ENCODE measurements around the gene ZNF100. TPM values are rescaled to one million over a fixed set of nuclear protein-coding genes. Genes with fewer than 3 reads are reported as not detected.

ZNF100 gene
- total RNA-seq, 1 experiment from 2014 or later = 30.7 TPM

GRCh38 chr19:21693399-21693798 is 74.0 kb downstream of the ZNF100 start:
- H3K23ac ChIP-seq (ENCODE audit: insufficient read length, low read depth, low read length) = no peak overlapping the region
- no peaks in the 10 kb centered on the region for H4K20me1 ChIP-seq (ENCODE audit: control insufficient read depth, insufficient read depth, insufficient read length)
- H3K36me3 Mint-ChIP-seq (ENCODE audit: insufficient read depth in 1 of 3, low read depth in 3 of 3) = peaks cover 0 to 19% (median 3%) of the 10 kb centered on the region in 3 experiments; a peak in 4 of 7 replicates
- H3K4me1 ChIP-seq (ENCODE audit: insufficient read depth, low read length) = no peaks in the 10 kb centered on the region
- H3K27me3 Mint-ChIP-seq (ENCODE audit: low read depth) = peaks cover 2% of the 10 kb centered on the region
- no peak overlapping the region for H3K4me3 Mint-ChIP-seq
- no peak overlapping the region for H2BK12ac ChIP-seq (ENCODE audit: insufficient read length, low read depth, low read length)
- H2AFZ ChIP-seq (ENCODE audit: low read length) = no peak overlapping the region
- TF ChIP-seq, protein P1, sequence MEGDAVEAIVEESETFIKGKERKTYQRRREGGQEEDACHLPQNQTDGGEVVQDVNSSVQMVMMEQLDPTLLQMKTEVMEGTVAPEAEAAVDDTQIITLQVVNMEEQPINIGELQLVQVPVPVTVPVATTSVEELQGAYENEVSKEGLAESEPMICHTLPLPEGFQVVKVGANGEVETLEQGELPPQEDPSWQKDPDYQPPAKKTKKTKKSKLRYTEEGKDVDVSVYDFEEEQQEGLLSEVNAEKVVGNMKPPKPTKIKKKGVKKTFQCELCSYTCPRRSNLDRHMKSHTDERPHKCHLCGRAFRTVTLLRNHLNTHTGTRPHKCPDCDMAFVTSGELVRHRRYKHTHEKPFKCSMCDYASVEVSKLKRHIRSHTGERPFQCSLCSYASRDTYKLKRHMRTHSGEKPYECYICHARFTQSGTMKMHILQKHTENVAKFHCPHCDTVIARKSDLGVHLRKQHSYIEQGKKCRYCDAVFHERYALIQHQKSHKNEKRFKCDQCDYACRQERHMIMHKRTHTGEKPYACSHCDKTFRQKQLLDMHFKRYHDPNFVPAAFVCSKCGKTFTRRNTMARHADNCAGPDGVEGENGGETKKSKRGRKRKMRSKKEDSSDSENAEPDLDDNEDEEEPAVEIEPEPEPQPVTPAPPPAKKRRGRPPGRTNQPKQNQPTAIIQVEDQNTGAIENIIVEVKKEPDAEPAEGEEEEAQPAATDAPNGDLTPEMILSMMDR (conservative IDR thresholded peaks at IDR 0.05) = no peak
- H3K27ac Mint-ChIP-seq = no peak overlapping the region
- H4K91ac ChIP-seq (ENCODE audit: insufficient read length, low read depth, low read length) = no peak overlapping the region
- H4K8ac ChIP-seq (replicated peaks; ENCODE audit: insufficient read length, low read depth, low read length) = no peak overlapping the region
- H3K56ac ChIP-seq (ENCODE audit: insufficient read length, low read depth, low read length) = no peak overlapping the region
- WGBS (ENCODE audit: extremely low coverage, insufficient read length, low lambda C conversion rate) = no CpG with 5 or more reads among the region's 1 CpG
- no peak overlapping the region for H2AK5ac ChIP-seq (ENCODE audit: insufficient read length, low read length)
- H3K14ac ChIP-seq (ENCODE audit: insufficient read depth, low read length) = no peak overlapping the region
- peaks cover 68 to 84% of the 10 kb centered on the region in 2 experiments for H3K9me3 Mint-ChIP-seq
- H3K23me2 ChIP-seq (ENCODE audit: insufficient read length, low read depth, low read length, poor library complexity, severe bottlenecking) = no peaks in the 10 kb centered on the region
- no peak for DNase-seq
- H3K27ac ChIP-seq (ENCODE audit: insufficient read length, low read depth, low read length) = no peak overlapping the region
- no peak overlapping the region for H3T11ph ChIP-seq (ENCODE audit: low read length)
- H2BK5ac ChIP-seq (ENCODE audit: insufficient read length, low read length) = no peak overlapping the region
- no peak overlapping the region for H3K4ac ChIP-seq (ENCODE audit: low read depth, low read length)
- H2BK15ac ChIP-seq (ENCODE audit: low read depth, low read length) = no peak overlapping the region
- no peak overlapping the region for H3K18ac ChIP-seq (ENCODE audit: insufficient read length, low read depth, low read length)
- no peak overlapping the region for H4K5ac ChIP-seq (ENCODE audit: insufficient read length, low read depth, low read length)
- H2BK20ac ChIP-seq (ENCODE audit: low read depth, low read length, poor library complexity, severe bottlenecking) = no peak overlapping the region
- H3K27me3 ChIP-seq (ENCODE audit: insufficient read depth, low read length) = no peaks in the 10 kb centered on the region
- peaks cover 11 to 12% of the 10 kb centered on the region in 2 experiments; a peak in 3 of 4 replicates for H3K4me1 Mint-ChIP-seq
- no peak overlapping the region for H3K9ac ChIP-seq (ENCODE audit: extremely low read depth, insufficient read length, low read length)
- no peak overlapping the region for H2BK120ac ChIP-seq (ENCODE audit: low read depth, low read length, poor library complexity, severe bottlenecking)
- no peaks in the 10 kb centered on the region for H3K79me1 ChIP-seq (ENCODE audit: insufficient read depth, low read depth, low read length, poor library complexity, severe bottlenecking)
- peaks cover 20% of the 10 kb centered on the region for H3K9me3 ChIP-seq (ENCODE audit: control insufficient read depth, low read depth, low read length)
- no peak overlapping the region for H3K4me2 ChIP-seq (ENCODE audit: insufficient read depth, insufficient read length, low read length)
- H3K79me2 ChIP-seq (ENCODE audit: insufficient read depth, low read length) = no peaks in the 10 kb centered on the region

Data from H9 (cell line).